Lung (tissue), 12 donors: ENCODE data around the gene EIF4G1. TPM values are rescaled to one million over a fixed set of nuclear protein-coding genes. Genes with fewer than 3 reads are reported as not detected.

Experiments used
- ATAC-seq: fragments of 200-7000 bp; cut with Tn5 transposase; one replicate; pipeline ENCODE4 v1.9.1; 2020; ENCODE audit warnings: moderate number of reproducible peaks; ENCODE audit not compliant: insufficient read depth, low FRiP score
- DNase-seq, 3 donors: peaks; one replicate each; pipeline ENCODE4 v3.0.0-alpha.2; 2013 to 2017
- H3K27ac ChIP-seq, 2 donors: one replicate each; pipeline ENCODE4 v1.5.1; 2013; ENCODE audit warnings: mild to moderate bottlenecking in 2 of 2, moderate library complexity in 2 of 2, control low read depth in 1 of 2, inconsistent platforms in 1 of 2, low read depth in 1 of 2, low read length in 1 of 2
- H3K27me3 ChIP-seq, 3 donors: one replicate each; pipeline ENCODE4 v1.5.1; 2013; ENCODE audit warnings: low read length in 2 of 3; ENCODE audit not compliant: control insufficient read depth in 3 of 3, insufficient read depth in 3 of 3
- H3K36me3 ChIP-seq, 4 donors: one replicate each; pipeline ENCODE4 v1.5.1; 2013; ENCODE audit warnings: low read length in 4 of 4, mild to moderate bottlenecking in 1 of 4, moderate library complexity in 1 of 4; ENCODE audit not compliant: control insufficient read depth in 4 of 4, insufficient read depth in 4 of 4
- H3K4me1 ChIP-seq, 5 donors: one replicate each; pipeline ENCODE4 v1.5.1; 2013; ENCODE audit warnings: low read length in 5 of 5, mild to moderate bottlenecking in 2 of 5, moderate library complexity in 1 of 5; ENCODE audit not compliant: control insufficient read depth in 5 of 5, insufficient read depth in 5 of 5
- H3K4me3 ChIP-seq: one replicate; pipeline ENCODE4 v1.5.1; 2013; ENCODE audit warnings: mild to moderate bottlenecking, control low read depth, moderate library complexity
- H3K9ac ChIP-seq, 2 donors: one replicate each; pipeline ENCODE4 v1.5.1; 2013; ENCODE audit warnings: low read length in 2 of 2, control low read depth in 1 of 2; ENCODE audit not compliant: insufficient read depth in 1 of 2
- H3K9me3 ChIP-seq, 4 donors: one replicate each; pipeline ENCODE4 v1.5.1; 2013; ENCODE audit warnings: low read length in 3 of 4, mild to moderate bottlenecking in 1 of 4, moderate library complexity in 1 of 4; ENCODE audit not compliant: control insufficient read depth in 4 of 4, insufficient read depth in 3 of 4
- WGBS, 2 donors: extraction: QIAGEN DNeasy Blood & Tissue Kit; methylation state at CpG; one replicate each; pipeline ENCODE4 v1.1.7; 2013; 5-methylcytosine and 5-hydroxymethylcytosine counted together
- polyA plus RNA-seq, 2 donors: library from polyadenylated mRNA; stranded (reverse); fragments of 200-250 nt; gene quantifications; one replicate each; pipeline ENCODE4 v1.2.1, GENCODE V29; 2013
- total RNA-seq, 2 donors: library from RNA; depleted of rRNA in 1 of 2; stranded (reverse); fragments of >200 nt in 1 of 2; gene quantifications; one replicate each; pipeline ENCODE4 v1.2.1, GENCODE V29; 2014 to 2021
- TF ChIP-seq, protein P1 (sequence below): IDR thresholded peaks from 2 replicates; pipeline ENCODE4 v1.5.1; 2012; ENCODE audit warnings: mild to moderate bottlenecking; ENCODE audit errors: control extremely low read depth, extremely low read depth
- donor health status: control.
- donor health status: control.
- donor health status: Bipolar disorder and iron deficiency.
- donor health status: healthy.
- donor health status: DM: yes; HTN: yes; CAD: no.

EIF4G1 gene
- total and polyA plus RNA-seq, 4 donors = 201 to 419 (median 226) TPM

DNA sequence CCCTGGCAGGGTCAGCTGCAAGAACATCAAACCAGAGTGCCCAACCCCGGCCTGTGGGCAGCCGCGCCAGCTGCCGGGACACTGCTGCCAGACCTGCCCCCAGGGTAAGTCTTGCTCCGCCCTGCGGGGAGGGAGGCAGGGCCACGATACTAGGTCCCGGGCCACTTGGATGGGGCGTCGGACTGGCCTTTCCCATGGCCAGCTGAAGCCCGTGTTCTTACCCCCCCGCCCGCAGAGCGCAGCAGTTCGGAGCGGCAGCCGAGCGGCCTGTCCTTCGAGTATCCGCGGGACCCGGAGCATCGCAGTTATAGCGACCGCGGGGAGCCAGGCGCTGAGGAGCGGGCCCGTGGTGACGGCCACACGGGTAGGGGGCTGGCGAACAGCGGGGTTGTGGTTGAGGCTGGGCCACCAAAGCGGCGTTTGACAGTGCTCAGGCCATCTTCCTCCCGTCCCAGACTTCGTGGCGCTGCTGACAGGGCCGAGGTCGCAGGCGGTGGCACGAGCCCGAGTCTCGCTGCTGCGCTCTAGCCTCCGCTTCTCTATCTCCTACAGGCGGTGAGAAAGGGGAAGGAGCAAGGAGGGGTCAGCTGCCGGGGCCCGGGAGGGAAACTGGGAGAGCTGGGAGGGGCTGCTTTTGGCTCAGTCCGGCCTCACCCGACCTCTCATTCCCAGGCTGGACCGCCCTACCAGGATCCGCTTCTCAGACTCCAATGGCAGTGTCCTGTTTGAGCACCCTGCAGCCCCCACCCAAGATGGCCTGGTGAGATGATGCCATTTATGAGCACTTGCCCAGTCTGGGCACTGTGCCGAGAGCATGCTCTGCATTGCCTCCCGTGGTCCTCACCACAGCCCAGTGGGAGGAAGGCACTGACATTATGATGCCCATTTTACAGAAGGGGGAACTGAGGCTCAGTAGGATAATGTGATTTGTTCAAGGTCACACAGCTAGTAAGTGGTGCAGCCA lies 67.1 kb downstream of the EIF4G1 start:
- TF ChIP-seq, protein P1, sequence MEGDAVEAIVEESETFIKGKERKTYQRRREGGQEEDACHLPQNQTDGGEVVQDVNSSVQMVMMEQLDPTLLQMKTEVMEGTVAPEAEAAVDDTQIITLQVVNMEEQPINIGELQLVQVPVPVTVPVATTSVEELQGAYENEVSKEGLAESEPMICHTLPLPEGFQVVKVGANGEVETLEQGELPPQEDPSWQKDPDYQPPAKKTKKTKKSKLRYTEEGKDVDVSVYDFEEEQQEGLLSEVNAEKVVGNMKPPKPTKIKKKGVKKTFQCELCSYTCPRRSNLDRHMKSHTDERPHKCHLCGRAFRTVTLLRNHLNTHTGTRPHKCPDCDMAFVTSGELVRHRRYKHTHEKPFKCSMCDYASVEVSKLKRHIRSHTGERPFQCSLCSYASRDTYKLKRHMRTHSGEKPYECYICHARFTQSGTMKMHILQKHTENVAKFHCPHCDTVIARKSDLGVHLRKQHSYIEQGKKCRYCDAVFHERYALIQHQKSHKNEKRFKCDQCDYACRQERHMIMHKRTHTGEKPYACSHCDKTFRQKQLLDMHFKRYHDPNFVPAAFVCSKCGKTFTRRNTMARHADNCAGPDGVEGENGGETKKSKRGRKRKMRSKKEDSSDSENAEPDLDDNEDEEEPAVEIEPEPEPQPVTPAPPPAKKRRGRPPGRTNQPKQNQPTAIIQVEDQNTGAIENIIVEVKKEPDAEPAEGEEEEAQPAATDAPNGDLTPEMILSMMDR = no peak
- WGBS, 2 donors = 8 to 9% methylated on average over 44 to 55 of the region's 55 CpGs
- Histone ChIP-seq H3K27me3 (peaks cover 3 to 19% (median 5%) of the 10 kb centered on the region in 3 donors), H3K4me3 (no peak overlapping the region), H3K9ac (no peak overlapping the region), H3K4me1 (peaks cover 0 to 37% (median 2%) of the 10 kb centered on the region in 5 donors), H3K27ac (no peak overlapping the region), H3K9me3 (peaks cover 0 to 5% (median 0%) of the 10 kb centered on the region in 4 donors), H3K36me3 (no peaks in the 10 kb centered on the region)
- DNase-seq (peak; percentile 46 to 68 (median 53)), ATAC-seq (no peak)

DNA sequence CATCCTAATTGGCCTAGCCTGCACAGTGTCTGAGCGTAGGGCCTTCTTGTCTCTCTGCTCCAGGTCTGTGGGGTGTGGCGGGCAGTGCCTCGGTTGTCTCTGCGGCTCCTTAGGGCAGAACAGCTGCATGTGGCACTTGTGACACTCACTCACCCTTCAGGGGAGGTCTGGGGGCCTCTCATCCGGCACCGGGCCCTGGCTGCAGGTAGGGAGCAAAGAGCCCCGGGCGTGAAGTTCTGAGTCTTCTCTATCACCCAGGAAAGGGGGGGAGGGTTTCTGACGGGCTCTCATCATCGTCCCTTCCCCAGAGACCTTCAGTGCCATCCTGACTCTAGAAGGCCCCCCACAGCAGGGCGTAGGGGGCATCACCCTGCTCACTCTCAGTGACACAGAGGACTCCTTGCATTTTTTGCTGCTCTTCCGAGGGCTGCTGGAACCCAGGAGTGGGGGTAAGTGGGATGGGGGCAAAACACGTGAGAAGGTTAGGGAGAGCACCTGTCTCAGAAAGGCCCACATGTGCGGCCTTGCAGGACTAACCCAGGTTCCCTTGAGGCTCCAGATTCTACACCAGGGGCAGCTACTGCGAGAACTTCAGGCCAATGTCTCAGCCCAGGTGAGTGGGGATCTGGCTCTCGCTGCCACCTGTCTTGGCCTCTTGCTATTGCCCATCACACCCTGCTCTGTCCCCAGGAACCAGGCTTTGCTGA lies 68.1 kb downstream of the EIF4G1 start:
- TF ChIP-seq, protein P1 = no peak
- no peak overlapping the region for H3K9ac ChIP-seq
- H3K4me3 ChIP-seq = no peak overlapping the region
- no peak for ATAC-seq
- H3K36me3 ChIP-seq = no peaks in the 10 kb centered on the region
- H3K27me3 ChIP-seq = peaks cover 3 to 19% (median 5%) of the 10 kb centered on the region in 3 donors
- no peak for DNase-seq
- H3K4me1 ChIP-seq = peaks cover 0 to 36% (median 2%) of the 10 kb centered on the region in 5 donors
- peaks cover 0 to 5% (median 0%) of the 10 kb centered on the region in 4 donors for H3K9me3 ChIP-seq
- no peak overlapping the region for H3K27ac ChIP-seq
- WGBS, 2 donors = 88 to 92% methylated on average over 16 of the region's 16 CpGs

DNA sequence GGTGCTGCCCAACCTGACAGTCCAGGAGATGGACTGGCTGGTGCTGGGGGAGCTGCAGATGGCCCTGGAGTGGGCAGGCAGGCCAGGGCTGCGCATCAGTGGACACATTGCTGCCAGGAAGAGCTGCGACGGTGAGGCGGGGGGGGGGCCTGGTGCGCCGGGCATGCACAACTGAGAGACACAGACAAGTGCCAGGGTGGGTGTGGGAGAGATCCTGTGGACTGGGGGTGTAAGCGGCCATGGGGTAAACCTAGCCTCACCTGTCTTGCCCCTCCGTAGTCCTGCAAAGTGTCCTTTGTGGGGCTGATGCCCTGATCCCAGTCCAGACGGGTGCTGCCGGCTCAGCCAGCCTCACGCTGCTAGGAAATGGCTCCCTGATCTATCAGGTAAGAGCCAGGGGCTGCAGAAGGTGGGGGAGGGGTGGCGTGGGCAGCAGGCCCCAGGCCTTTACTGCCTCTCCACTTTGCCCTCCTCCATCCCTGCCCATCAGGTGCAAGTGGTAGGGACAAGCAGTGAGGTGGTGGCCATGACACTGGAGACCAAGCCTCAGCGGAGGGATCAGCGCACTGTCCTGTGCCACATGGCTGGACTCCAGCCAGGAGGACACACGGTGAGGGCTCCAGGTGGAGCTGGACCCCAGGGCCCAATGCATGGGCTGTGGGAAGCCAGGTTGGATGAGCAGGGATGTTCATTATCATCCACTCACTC lies 68.8 kb downstream of the EIF4G1 start:
- peaks cover 0 to 29% (median 2%) of the 10 kb centered on the region in 5 donors for H3K4me1 ChIP-seq
- WGBS, 2 donors = 93 to 95% methylated on average over 15 of the region's 15 CpGs
- no peaks in the 10 kb centered on the region for H3K36me3 ChIP-seq
- ATAC-seq (no peak), DNase-seq (no peak)
- no peak overlapping the region for H3K9ac ChIP-seq
- H3K27ac ChIP-seq = no peak overlapping the region
- H3K27me3 ChIP-seq = peaks cover 3 to 19% (median 5%) of the 10 kb centered on the region in 3 donors
- H3K9me3 ChIP-seq = peaks cover 0 to 5% (median 0%) of the 10 kb centered on the region in 4 donors
- no peak overlapping the region for H3K4me3 ChIP-seq
- TF ChIP-seq, protein P1 = no peak
